ENCODE results near the gene ADAP2. TPM values are rescaled to one million over a fixed set of nuclear protein-coding genes. Genes with fewer than 3 reads are reported as not detected.

The ADAP2 gene
- total and polyA plus RNA-seq, 2 of the 8 experiments (the other 6 are each of a cell fraction or from before 2014, with no cell fraction given), result 0.76 to 1.1 TPM

GRCh38 chr17:30927756-30928155 is 6.0 kb downstream of the ADAP2 start (continued):
- no peak for TF ChIP-seq CHD7 (IDR thresholded peaks at IDR 0.05; ENCODE audit: insufficient replicate concordance, low read length)
- no peak for TF ChIP-seq CTCF (IDR thresholded peaks at IDR 0.05; ENCODE audit: control extremely low read depth in 1 of 3, insufficient read depth in 1 of 3, low read depth in 1 of 3, low read length in 3 of 3)
- no peak for TF ChIP-seq EP300 (IDR thresholded peaks at IDR 0.05; ENCODE audit: borderline replicate concordance in 1 of 2, low read depth in 2 of 2, low read length in 2 of 2)
- no peak for TF ChIP-seq CTBP2 (IDR thresholded peaks at IDR 0.05; ENCODE audit: borderline replicate concordance, insufficient read depth, insufficient read length, low read length)
- no peak for TF ChIP-seq CHD1 (IDR thresholded peaks at IDR 0.05; ENCODE audit: low read depth, low read length)
- no peak for TF ChIP-seq BRCA1 (IDR thresholded peaks at IDR 0.05; ENCODE audit: low read depth, low read length)
- TF ChIP-seq PHF8 (conservative IDR thresholded peaks at IDR 0.05; ENCODE audit: low read depth, low read length), result no peak
- TF ChIP-seq RFX5 (IDR thresholded peaks at IDR 0.05; ENCODE audit: borderline replicate concordance, low read depth, low read length), result no peak
- no peak for TF ChIP-seq NRF1 (IDR thresholded peaks at IDR 0.05; ENCODE audit: low read depth, low read length)

All from H1 (cell line).